HepG2 (cell line): ENCODE data around the gene CTNNBL1. TPM values are rescaled to one million over a fixed set of nuclear protein-coding genes. Genes with fewer than 3 reads are reported as not detected.

Experiments
- ATAC-seq: fragments of 200-7000 bp; cut with Tn5 transposase; 3 replicates; pipeline ENCODE4 v1.9.1; 2020; ENCODE audit warnings: mild to moderate bottlenecking, moderate library complexity
- BruUV-seq: library from RNA; stranded (reverse); fragments of 400-500 nt; replicated peaks from 2 replicates; lab custom pipeline; 2021; lab: Mats Ljungman, UMichigan
- CTCF ChIA-PET: fragments of 300-600 bp; formaldehyde crosslinking; extraction: SDS; loops from one replicate; lab custom pipeline; 2021; ENCODE audit warnings: low total read pairs, inconsistent platforms, low intra/inter-chr PET ratio; lab: Yijun Ruan, JAX
- POLR2A ChIA-PET: fragments of 350-600 bp; sonication (Branson Sonifier 250); formaldehyde crosslinking; loops from one replicate; lab custom pipeline; 2020; ENCODE audit warnings: antibody characterized with exemption, inconsistent platforms; lab: Yijun Ruan, JAX
- DNase-seq: peaks from one replicate; pipeline ENCODE4 v3.0.0-alpha.2; 2015; ENCODE audit warnings: low spot score
- FAIRE-seq: peaks from 3 replicates; lab custom pipeline; 2011; peaks lifted over from hg19 to GRCh38; lab: Jason Lieb, UNC
- H2AFZ ChIP-seq: one replicate; pipeline ENCODE4 v1.6.1; 2011; ENCODE audit warnings: low read length, inconsistent platforms
- H3K27ac ChIP-seq: fragments of 300-600 bp; 3 replicates; pipeline ENCODE4 v1.8.0; 2011; ENCODE audit warnings: mixed run types, mild to moderate bottlenecking, mixed read lengths, low read length, inconsistent platforms; ENCODE audit not compliant: insufficient read depth; ENCODE audit errors: extremely low read length
- H3K27me3 ChIP-seq, 2 experiments: fragments of 200-600 bp in 1 of 2; 2 replicates in 1 of 2; 3 replicates in 1 of 2; pipeline versions ENCODE4 v1.6.0 to v1.8.0; 2011; ENCODE audit warnings: low read length in 2 of 2, mild to moderate bottlenecking in 2 of 2, moderate library complexity in 2 of 2, inconsistent platforms in 1 of 2; ENCODE audit not compliant: insufficient read depth in 2 of 2, control insufficient read depth in 1 of 2
- H3K36me3 ChIP-seq, 2 experiments: fragments of 200-600 bp in 1 of 2; replicated peaks in 1 of 2; 2 replicates in 1 of 2; 3 replicates in 1 of 2; pipeline versions ENCODE4 v1.5.1 to v1.8.0; 2011; ENCODE audit warnings: low read length in 2 of 2, inconsistent platforms in 1 of 2; ENCODE audit not compliant: insufficient read depth in 2 of 2, control insufficient read depth in 1 of 2
- H3K4me1 ChIP-seq: 2 replicates; pipeline ENCODE4 v1.5.1; 2012; ENCODE audit warnings: low read length, inconsistent platforms; ENCODE audit not compliant: insufficient read depth
- H3K4me2 ChIP-seq: 2 replicates; pipeline ENCODE4 v1.6.0; 2011; ENCODE audit warnings: low read depth, low read length, inconsistent platforms
- H3K4me3 ChIP-seq, 3 experiments: fragments of 200-600 bp in 1 of 3; sonication (generic), shearing (Covaris generic) in 1 of 3; replicated peaks in 1 of 3; 2 replicates each; pipeline ENCODE4 v1.5.1; 2011 to 2016; ENCODE audit warnings: low read length in 3 of 3, inconsistent platforms in 2 of 3, low read depth in 2 of 3, mild to moderate bottlenecking in 2 of 3, control low read depth in 1 of 3, mixed read lengths in 1 of 3; ENCODE audit not compliant: insufficient read depth in 1 of 3
- H3K79me2 ChIP-seq: one replicate; pipeline ENCODE4 v1.6.1; 2011; ENCODE audit warnings: low read length, inconsistent platforms; ENCODE audit not compliant: insufficient read depth
- H3K9ac ChIP-seq: 2 replicates; pipeline ENCODE4 v1.6.0; 2011; ENCODE audit warnings: mild to moderate bottlenecking, low read depth, low read length, inconsistent platforms; ENCODE audit not compliant: insufficient read depth
- H3K9me3 ChIP-seq: 2 replicates; pipeline ENCODE4 v1.5.1; 2012; ENCODE audit warnings: mild to moderate bottlenecking, low read length
- H4K20me1 ChIP-seq: 2 replicates; pipeline ENCODE4 v1.6.0; 2011; ENCODE audit warnings: inconsistent platforms, mild to moderate bottlenecking, low read length, moderate library complexity; ENCODE audit not compliant: insufficient read depth
- AGO1 ChIP-seq: fragments of 200-400 bp; formaldehyde crosslinking; IDR thresholded peaks from 2 replicates; pipeline ENCODE4 v1.6.1; 2017; ENCODE audit warnings: mild to moderate bottlenecking, low read depth, low read length, moderate library complexity; ENCODE audit not compliant: poor library complexity, severe bottlenecking
- CC2D1A ChIP-seq: sonication (generic); formaldehyde crosslinking; IDR thresholded peaks from 2 replicates; pipeline ENCODE4 v1.8.1; 2023; ENCODE audit warnings: mild to moderate bottlenecking, missing genetic modification reagents
- PHF8 ChIP-seq: sonication (generic); formaldehyde crosslinking; IDR thresholded peaks from 2 replicates; pipeline ENCODE4 v1.5.0; 2020; ENCODE audit warnings: missing genetic modification reagents
- POLR2A ChIP-seq, 2 experiments: IDR thresholded peaks; 2 replicates each; pipeline ENCODE4 v1.6.1; 2011; ENCODE audit warnings: low read depth in 2 of 2, low read length in 2 of 2, mild to moderate bottlenecking in 1 of 2, moderate library complexity in 1 of 2; ENCODE audit not compliant: insufficient read depth in 1 of 2
- PPARG ChIP-seq: conservative IDR thresholded peaks from 2 replicates; pipeline ENCODE4 v1.6.1; 2016; ENCODE audit warnings: missing biosample characterization, missing genetic modification reagents
- RARA ChIP-seq: IDR thresholded peaks from 2 replicates; pipeline ENCODE4 v1.6.1; 2016; ENCODE audit warnings: missing genetic modification reagents, missing compliant biosample characterization
- RORA ChIP-seq: sonication (generic); formaldehyde crosslinking; IDR thresholded peaks from 2 replicates; pipeline ENCODE4 v1.5.0; 2020; ENCODE audit warnings: mild to moderate bottlenecking, missing genetic modification reagents, moderate library complexity
- TOPORS ChIP-seq: sonication (generic); formaldehyde crosslinking; IDR thresholded peaks from 2 replicates; pipeline ENCODE4 v1.8.0; 2023; ENCODE audit warnings: mild to moderate bottlenecking, missing genetic modification reagents
- ZC3H13 ChIP-seq: sonication (generic); formaldehyde crosslinking; IDR thresholded peaks from 2 replicates; pipeline ENCODE4 v1.8.1; 2023; ENCODE audit warnings: mild to moderate bottlenecking, missing genetic modification reagents, moderate library complexity
- ZFP1 ChIP-seq: IDR thresholded peaks from 2 replicates; pipeline ENCODE4 v1.6.1; 2016
- ZNF24 ChIP-seq: fragments of 450-650 bp; IDR thresholded peaks from 2 replicates; pipeline ENCODE4 v1.6.1; 2017; ENCODE audit warnings: antibody characterized with exemption, mild to moderate bottlenecking
- ZNF30 ChIP-seq: sonication (generic); formaldehyde crosslinking; IDR thresholded peaks from 2 replicates; pipeline ENCODE4 v1.5.0; 2020; ENCODE audit warnings: mild to moderate bottlenecking, missing genetic modification reagents
- ZNF335 ChIP-seq: sonication (generic); formaldehyde crosslinking; IDR thresholded peaks from 2 replicates; pipeline ENCODE4 v1.4.0; 2020; ENCODE audit warnings: missing genetic modification reagents
- ZNF354B ChIP-seq: sonication (generic); formaldehyde crosslinking; IDR thresholded peaks from 2 replicates; pipeline ENCODE4 v1.8.0; 2022; ENCODE audit warnings: mild to moderate bottlenecking, missing genetic modification reagents
- ZNF557 ChIP-seq: sonication (generic); formaldehyde crosslinking; IDR thresholded peaks from 2 replicates; pipeline ENCODE4 v1.4.0; 2020; ENCODE audit warnings: missing genetic modification reagents
- ZNF720 ChIP-seq: sonication (generic); formaldehyde crosslinking; IDR thresholded peaks from 2 replicates; pipeline ENCODE4 v1.4.0; 2020; ENCODE audit warnings: missing genetic modification reagents
- ZNF782 ChIP-seq: sonication (generic); formaldehyde crosslinking; IDR thresholded peaks from 2 replicates; pipeline ENCODE4 v1.4.0; 2020; ENCODE audit warnings: missing genetic modification reagents, mild to moderate bottlenecking, borderline replicate concordance
- ZSCAN9 ChIP-seq: IDR thresholded peaks from 2 replicates; pipeline ENCODE4 v1.6.1; 2016; ENCODE audit warnings: borderline replicate concordance
- WGBS: methylation state at CpG from one replicate; pipeline ENCODE4 v1.1.6; 2017; ENCODE audit warnings: low lambda C conversion rate; 5-methylcytosine and 5-hydroxymethylcytosine counted together
- in situ Hi-C: cut with HindIII; loops from 2 replicates; pipeline ENCODE4 v1.10.0; 2017; ENCODE audit warnings: low pct_unique_long_range_greater_than_20kb; ENCODE audit not compliant: extremely low pct_ligation_motif_present
- intact Hi-C: fragments of 100-400 bp; cut with micrococcal nuclease; formaldehyde crosslinking; loops from one replicate; pipeline ENCODE4 v1.10.0; 2022; ENCODE audit not compliant: unreplicated experiment
- polyA plus RNA-seq, 8 experiments: library from polyadenylated mRNA; depleted of rRNA in 3 of 8; stranded (reverse) in 7 of 8; unstranded in 1 of 8; fragments of >200 nt; fragmentation: Illumina TruSeq in 4 of 8; extraction: Trizol in 4 of 8; gene quantifications; 2 replicates each; pipeline versions ENCODE4 v1.2.1 to v1.2.3, GENCODE V29; 2011 to 2016; ENCODE audit warnings: low read depth in 4 of 8, missing spikeins in 1 of 8, mixed read lengths in 1 of 8; ENCODE audit not compliant: insufficient read depth in 1 of 8
- total RNA-seq, 5 experiments: library from RNA; depleted of rRNA; stranded (reverse); fragments of >200 nt; fragmentation: Illumina TruSeq; extraction: Trizol; gene quantifications; 2 replicates each; pipeline ENCODE4 v1.2.3, GENCODE V29; 2016; ENCODE audit warnings: low read depth in 1 of 5

The CTNNBL1 gene
- total and polyA plus RNA-seq, 2 of the 13 experiments (the other 11 are each of a cell fraction or from before 2014, with no cell fraction given), result 49.3 to 94.6 TPM

- H3K9me3 ChIP-seq, result no peaks in the 10 kb centered on the region
- FAIRE-seq (no peak), DNase-seq (no peak), ATAC-seq (no peak)
- TF ChIP-seq ZNF354B, result no peak
- no peak for TF ChIP-seq RARA (CRISPR knock-in tag)
- TF ChIP-seq ZFP1, result no peak
- TF ChIP-seq ZNF557, result no peak
- no peak for TF ChIP-seq ZNF720 (CRISPR knock-in tag)
- no peak for TF ChIP-seq ZNF24
- no peak for TF ChIP-seq POLR2A (IDR thresholded peaks at IDR 0.05; ENCODE audit: insufficient read depth in 1 of 2, low read depth in 2 of 2, low read length in 2 of 2)
- no peak for TF ChIP-seq CC2D1A (CRISPR knock-in tag)
- no peak for TF ChIP-seq ZNF30 (CRISPR knock-in tag)
- no peak for TF ChIP-seq RORA (CRISPR knock-in tag)
- no peak for TF ChIP-seq TOPORS (CRISPR knock-in tag)
- no peak for TF ChIP-seq ZSCAN9 (CRISPR knock-in tag)
- no peak for TF ChIP-seq PPARG (CRISPR knock-in tag)
- TF ChIP-seq AGO1, result no peak
- no peak for TF ChIP-seq ZNF335 (CRISPR knock-in tag)
- TF ChIP-seq ZC3H13 (CRISPR knock-in tag), result no peak
- no peak for TF ChIP-seq PHF8 (CRISPR knock-in tag)
- TF ChIP-seq ZNF782 (CRISPR knock-in tag), result no peak
- H3K79me2 ChIP-seq, result no peaks in the 10 kb centered on the region
- no peaks in the 10 kb centered on the region for H4K20me1 ChIP-seq
- WGBS, result 85% methylated on average over 4 of the region's 4 CpGs
- no peak overlapping the region for H3K4me2 ChIP-seq
- intact Hi-C loops, result no loop called here
- peaks cover 0 to 5% of the 10 kb centered on the region in 2 experiments; a peak in 2 of 5 replicates for H3K36me3 ChIP-seq
- POLR2A ChIA-PET, result no interaction called here
- BruUV-seq, result no TSS peak
- no peak overlapping the region for H3K27ac ChIP-seq
- no peak overlapping the region for H3K9ac ChIP-seq
- peaks cover 16% of the 10 kb centered on the region for H3K4me1 ChIP-seq
- H3K27me3 ChIP-seq, result no peaks in the 10 kb centered on the region
- no peak overlapping the region for H3K4me3 ChIP-seq
- CTCF ChIA-PET, result no interaction called here
- no peak overlapping the region for H2AFZ ChIP-seq
- in situ Hi-C loops, result no loop called here
These were observed 134.9 kb downstream of the CTNNBL1 start for GRCh38 chr20:37828684-37829083.
